NCI-H1694 treated with DMSO at 0.1 percent for 48 hours (cell line): ENCODE measurements around the gene STX3.
"Not testable (repeated sequence)": the region's sequence is repeated elsewhere in the genome, so short reads cannot be mapped to it uniquely, and the experiment has no call there.

Experiments
- DNase-seq: peaks from one replicate; lab custom pipeline; 2025; lab: John Stamatoyannopoulos, UW

Gene STX3

GRCh38 chr11:59791639-59792038, 36.5 kb downstream of the STX3 start:
- no peak for DNase-seq

- DNase-seq, result no peak
Observed at GRCh38 chr11:59792507-59792906, 37.3 kb downstream of the STX3 start.

- DNase-seq, result no peak
Observed at GRCh38 chr11:59794417-59794816, 39.2 kb downstream of the STX3 start.

- DNase-seq, result no peak
Observed at GRCh38 chr11:59800390-59801025, 45.3 kb downstream of the STX3 start.

GRCh38 chr11:59801160-59801706, 46.1 kb downstream of the STX3 start:
- no peak for DNase-seq

- DNase-seq, result no peak
Observed at GRCh38 chr11:59801981-59802638, 46.9 kb downstream of the STX3 start.

GRCh38 chr11:59802639-59803176, 47.5 kb downstream of the STX3 start:
- DNase-seq, result peak; percentile 12

- DNase-seq, result no peak
Observed at GRCh38 chr11:59804061-59804460, 48.9 kb downstream of the STX3 start.

- no peak for DNase-seq
Observed at GRCh38 chr11:59807047-59807610, 52.0 kb downstream of the STX3 start.

- peak; percentile 51 for DNase-seq
Observed at GRCh38 chr11:59810189-59810910, 55.2 kb downstream of the STX3 start, which contains the start of gene MRPL16. TSS of gene MRPL16 (minus strand) at chr11:59810778. CDS start at chr11:59810658, 120 bp downstream.

GRCh38 chr11:59810911-59811259, 55.7 kb downstream of the STX3 start:
- DNase-seq, result no peak

GRCh38 chr11:59812220-59812619, 57.0 kb downstream of the STX3 start:
- no peak for DNase-seq

GRCh38 chr11:59813364-59813763, 58.2 kb downstream of the STX3 start:
- DNase-seq, result no peak

- DNase-seq, result no peak
Observed at GRCh38 chr11:59814021-59814420, 58.8 kb downstream of the STX3 start.

GRCh38 chr11:59815754-59816153, 60.6 kb downstream of the STX3 start:
- DNase-seq, result no peak

- not testable (repeated sequence) for DNase-seq
Observed at GRCh38 chr11:59816434-59816833, 61.3 kb downstream of the STX3 start.

- no peak for DNase-seq
Observed at GRCh38 chr11:59818572-59818971, 63.4 kb downstream of the STX3 start.

- no peak for DNase-seq
Observed at GRCh38 chr11:59822989-59823566, 67.9 kb downstream of the STX3 start.

GRCh38 chr11:59829358-59829757, 74.2 kb downstream of the STX3 start:
- DNase-seq, result no peak

- no peak for DNase-seq
Observed at GRCh38 chr11:59833602-59834001, 78.4 kb downstream of the STX3 start.

- DNase-seq, result no peak
Observed at GRCh38 chr11:59839615-59840014, 84.4 kb downstream of the STX3 start.

GRCh38 chr11:59841514-59841913, 86.3 kb downstream of the STX3 start:
- no peak for DNase-seq
